GM12891 (cell line): ENCODE data around the gene DYNC2I2.

ENCODE experiments used
- POLR2A ChIP-seq: IDR thresholded peaks from 2 replicates; pipeline ENCODE4 v1.6.1; 2011; ENCODE audit warnings: low read depth, low read length, control low read depth
- POLR2AphosphoS5 ChIP-seq: IDR thresholded peaks from 2 replicates; pipeline ENCODE4 v1.6.1; 2011; ENCODE audit warnings: low read depth, low read length, control low read depth
- SPI1 ChIP-seq: IDR thresholded peaks from 2 replicates; pipeline ENCODE4 v1.6.1; 2011; ENCODE audit warnings: low read depth, low read length, control low read depth

GRCh38 chr9:128702445-128702948, 45.9 kb upstream of the DYNC2I2 start, which contains the start of gene PKN3:
- TF ChIP-seq POLR2AphosphoS5 (no peak), POLR2A (no peak), SPI1 (no peak)
